ENCODE results near the gene KDM6A.
"Not testable (repeated sequence)": the region's sequence is repeated elsewhere in the genome, so short reads cannot be mapped to it uniquely, and the experiment has no call there.

The KDM6A gene

DNA sequence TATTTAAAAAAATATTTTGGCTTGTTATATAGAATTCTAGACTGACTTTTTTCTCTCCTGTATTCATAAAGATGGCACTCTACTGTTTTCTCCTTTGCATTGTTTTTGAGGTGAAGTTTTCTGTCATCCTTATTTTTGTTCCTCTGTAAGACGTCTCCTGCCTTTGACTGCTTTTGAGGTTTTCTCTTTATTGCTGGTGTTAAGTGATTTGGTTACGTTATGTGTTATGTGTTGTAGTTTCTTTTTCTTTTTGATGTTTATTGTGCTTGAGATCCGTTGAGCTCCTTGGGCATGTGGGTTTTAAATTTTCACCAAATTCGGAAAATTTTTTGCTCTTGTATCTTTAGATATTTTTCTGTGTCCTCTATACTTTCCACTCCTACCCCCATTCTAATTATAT lies 50.0 kb downstream of the KDM6A start:
- DNase-seq (ENCODE audit: low spot score), result no peak

DNA sequence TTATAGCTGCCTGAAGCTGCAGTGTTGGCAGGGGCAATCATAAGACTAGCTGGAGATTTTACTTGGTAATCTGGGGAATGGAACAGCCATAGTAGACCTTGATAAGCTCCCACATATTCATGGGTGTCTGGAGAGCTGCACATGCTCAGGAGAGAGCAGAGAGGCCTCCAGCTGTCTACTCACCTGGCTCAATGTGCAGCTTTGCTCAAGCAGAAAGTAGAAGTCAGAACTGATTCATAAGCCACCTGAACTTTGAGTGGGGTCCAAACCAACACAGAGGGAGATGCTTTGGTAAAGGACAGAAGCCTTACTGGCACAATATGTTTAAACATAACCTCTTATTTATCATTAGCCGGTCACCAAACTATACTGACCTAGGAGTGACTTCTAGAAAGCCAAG lies 54.4 kb downstream of the KDM6A start:
- no peak for DNase-seq (ENCODE audit: low spot score)

DNA sequence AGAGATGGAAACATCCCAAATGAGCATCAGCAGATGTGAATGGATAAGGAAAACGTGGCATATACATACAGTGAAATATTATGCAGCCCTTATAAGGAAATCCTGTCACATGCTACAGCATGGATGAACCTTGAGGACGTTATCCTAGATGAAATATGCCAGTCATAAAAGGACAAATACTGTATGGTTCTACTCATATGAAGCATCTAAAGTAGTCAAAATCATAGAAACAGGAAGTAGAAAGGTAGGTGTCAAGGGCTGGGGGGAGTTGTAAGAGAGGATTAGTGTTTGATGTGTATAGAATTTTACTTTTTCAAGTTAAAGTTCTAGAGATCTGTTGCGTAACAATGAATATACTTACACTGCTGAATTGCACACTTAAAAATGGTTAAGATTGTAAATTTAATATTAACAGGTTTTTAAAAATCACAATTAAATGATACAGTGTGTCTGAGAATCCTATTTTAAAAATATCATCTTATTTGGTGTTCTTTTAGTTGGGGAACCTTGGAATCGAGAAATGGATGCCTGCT lies 58.5 kb downstream of the KDM6A start:
- DNase-seq (ENCODE audit: low spot score), result no peak

DNA sequence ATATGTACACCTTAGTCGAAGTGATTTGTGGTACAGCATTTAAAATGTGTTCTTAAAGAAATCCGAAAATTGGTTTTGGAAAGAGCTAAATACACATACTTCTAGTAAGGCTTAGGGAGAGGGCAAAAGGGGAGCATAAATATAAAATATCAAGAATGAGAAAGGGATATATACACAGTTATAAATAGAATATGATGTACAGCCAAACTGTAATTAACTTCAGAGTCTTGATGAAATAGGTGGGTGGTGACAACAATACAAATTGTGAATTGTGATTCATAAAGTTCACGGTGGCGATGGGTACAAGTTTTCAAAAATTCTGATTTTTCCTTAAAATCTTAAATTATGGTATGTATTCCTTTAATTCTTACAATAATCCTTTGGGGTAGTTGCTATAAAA lies 62.2 kb downstream of the KDM6A start:
- no peak for DNase-seq (ENCODE audit: low spot score)

DNA sequence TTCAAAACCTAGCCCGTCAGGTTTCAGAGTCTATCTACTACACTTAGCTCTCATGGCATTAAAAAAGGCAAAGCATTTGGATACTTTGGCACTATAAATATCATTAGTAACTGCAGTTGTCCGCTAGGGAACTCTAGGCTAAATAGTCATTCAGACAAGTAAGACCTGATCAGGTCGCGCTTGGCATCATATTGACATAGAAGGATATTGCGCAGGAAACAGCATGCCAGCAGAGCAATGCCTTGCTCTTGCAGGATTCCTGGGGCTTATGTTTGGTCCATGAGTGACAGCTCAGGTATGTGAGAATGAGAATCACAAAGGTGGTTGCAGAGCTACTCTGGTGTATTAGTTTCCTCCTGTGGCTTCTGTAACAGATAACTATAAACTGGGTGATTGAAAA lies 62.7 kb downstream of the KDM6A start:
- no peak for DNase-seq (ENCODE audit: low spot score)

DNA sequence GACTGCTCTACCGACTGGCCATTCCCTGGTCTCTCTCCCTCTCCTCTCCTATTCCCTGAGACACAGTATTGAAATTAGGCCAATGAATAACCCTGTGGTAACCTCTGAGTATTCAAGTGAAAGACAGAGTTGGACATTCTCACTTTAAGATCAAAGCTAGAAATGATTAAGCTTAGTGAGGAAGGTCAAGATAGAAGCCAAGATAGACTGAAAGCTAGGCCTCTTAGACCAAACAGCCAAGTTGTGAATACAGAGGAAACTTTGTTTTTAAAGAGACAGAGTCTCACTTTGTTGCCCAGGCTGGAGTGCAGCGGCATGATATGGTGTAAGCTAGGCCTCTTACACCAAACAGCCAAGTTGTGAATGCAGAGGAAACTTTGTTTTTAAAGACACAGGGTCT lies 64.6 kb downstream of the KDM6A start:
- DNase-seq (ENCODE audit: low spot score), result no peak

DNA sequence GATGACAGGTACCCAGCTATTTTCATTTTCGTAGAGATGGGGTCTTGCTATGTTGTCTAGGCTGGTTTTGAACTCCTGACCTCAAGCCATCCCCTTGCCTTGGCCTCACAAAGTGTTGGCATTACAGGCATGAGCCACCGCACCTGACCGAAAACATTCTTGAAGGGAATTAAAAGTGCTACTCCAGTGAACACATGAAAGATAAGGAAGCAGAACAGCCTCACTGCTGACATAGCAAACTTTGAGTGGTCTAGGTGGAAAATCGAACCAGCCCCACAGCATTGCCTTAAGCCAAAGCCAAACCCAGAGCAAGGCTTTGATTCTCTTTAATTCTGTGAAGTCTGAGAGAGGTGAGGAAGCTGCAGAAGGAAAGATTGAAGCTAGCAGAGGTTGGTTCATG lies 65.1 kb downstream of the KDM6A start:
- DNase-seq (ENCODE audit: low spot score), result no peak

DNA sequence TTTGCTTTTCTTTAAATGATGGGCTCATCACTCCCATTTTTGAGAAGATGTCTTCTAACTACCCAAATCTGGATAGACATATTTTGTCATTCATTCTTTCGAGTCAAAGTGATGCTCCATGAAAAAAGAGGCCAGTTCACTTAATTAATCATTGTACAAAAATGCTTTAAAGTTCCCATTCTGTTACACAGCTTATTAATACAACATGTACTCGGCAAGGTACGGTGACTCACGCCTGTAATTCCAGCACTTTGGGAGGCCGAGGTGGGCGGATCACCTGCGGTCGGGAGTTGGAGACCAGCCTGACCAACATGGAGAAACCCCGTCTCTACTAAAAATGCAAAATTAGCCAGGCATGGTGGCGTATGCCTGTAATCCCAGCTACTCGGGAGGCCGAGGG lies 67.6 kb downstream of the KDM6A start:
- DNase-seq (ENCODE audit: low spot score), result not testable (repeated sequence)

DNA sequence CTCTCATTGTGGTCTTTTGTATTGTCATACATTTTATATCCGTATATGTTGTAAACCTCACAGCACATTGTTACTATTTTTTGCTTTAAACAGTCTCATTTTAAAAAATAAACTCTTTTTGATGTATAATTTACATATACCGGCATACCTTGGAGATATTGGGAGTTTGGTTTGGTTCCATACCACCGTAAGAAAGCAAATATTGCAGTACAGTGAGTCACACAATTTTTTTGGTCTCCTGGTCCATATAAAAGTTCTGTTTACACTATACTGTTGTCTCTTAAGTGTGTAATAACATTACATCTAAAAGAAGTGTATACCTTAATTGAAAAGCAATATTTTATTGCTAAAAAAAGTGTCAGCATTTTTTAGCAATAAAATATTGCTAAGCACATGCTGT lies 70.0 kb downstream of the KDM6A start:
- no peak for DNase-seq (ENCODE audit: low spot score)

DNA sequence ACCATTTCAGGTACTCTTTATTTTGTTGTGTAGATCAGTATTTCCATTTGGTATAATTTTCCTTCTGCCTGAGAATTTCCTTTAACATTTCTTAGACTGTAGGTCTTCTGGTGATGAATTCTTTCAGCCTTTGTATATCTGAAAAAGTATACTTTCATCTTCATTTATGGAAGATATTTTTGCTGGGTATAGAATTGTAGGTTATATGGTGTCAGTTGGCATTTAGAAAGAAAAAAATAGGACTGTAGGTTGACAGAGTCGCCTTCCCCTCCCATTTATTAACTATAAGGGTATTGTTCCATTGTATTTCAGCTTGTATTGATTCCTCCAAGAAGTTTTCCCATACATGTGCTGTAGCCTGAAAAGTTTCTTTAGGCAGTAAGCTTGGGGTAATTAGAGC lies 71.9 kb downstream of the KDM6A start:
- no peak for DNase-seq (ENCODE audit: low spot score)

DNA sequence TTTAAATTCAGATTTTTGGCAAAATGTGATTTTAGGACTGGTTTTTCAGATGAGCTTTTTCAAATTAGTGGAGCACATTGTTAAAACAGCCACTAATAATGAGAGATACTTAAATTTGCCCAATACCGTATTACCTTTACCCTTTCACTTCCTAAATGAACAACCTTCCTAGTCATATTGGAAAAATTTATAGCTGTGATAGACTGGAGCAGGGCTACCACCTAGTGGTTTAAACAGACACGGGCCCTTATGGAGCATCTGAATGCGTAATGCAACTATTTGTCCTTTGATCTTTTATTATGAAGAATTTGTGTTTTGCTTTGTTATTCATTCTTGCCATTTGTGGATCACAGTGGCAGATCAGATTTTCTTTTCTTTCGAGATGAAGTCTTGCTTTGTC lies 72.7 kb downstream of the KDM6A start:
- DNase-seq (ENCODE audit: low spot score), result no peak

DNA sequence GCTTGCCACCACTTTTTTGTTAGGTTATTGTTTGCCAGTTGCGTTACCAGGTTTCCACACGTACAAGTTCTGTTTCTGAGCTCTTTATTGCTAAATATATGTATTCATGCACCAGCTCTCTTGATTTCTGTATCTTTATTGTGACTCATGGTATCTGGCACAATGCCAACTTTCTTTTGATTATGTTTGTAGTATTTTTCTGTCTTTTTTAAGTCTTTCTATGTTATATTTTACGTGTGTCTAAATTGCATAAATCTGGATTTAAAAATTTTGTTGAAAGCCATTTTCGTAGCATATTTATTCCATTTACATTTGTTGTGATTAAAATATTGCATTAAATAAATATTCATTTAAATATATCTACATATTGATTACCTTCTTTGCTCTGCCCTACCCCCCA lies 73.8 kb downstream of the KDM6A start:
- DNase-seq (ENCODE audit: low spot score), result no peak

DNA sequence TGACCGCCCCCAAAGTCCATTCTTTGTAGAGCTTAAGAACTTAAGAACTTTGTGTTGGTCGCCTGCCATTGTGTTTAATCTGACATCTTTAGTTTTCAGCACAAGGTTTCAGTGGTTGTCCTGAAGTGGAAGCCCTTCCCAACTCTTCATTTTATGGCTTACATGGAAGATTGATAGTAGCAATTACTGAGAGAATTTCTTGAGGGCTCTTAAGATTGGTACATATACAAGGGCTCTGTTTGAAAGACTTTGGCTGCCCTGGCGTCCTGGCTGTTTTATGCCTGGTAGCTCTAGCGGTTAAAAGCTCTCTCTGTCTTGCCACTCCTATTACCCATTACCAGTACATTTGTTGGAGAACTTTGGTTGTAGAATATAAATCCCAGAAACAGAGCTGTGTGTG lies 75.0 kb downstream of the KDM6A start:
- DNase-seq (ENCODE audit: low spot score), result no peak

DNA sequence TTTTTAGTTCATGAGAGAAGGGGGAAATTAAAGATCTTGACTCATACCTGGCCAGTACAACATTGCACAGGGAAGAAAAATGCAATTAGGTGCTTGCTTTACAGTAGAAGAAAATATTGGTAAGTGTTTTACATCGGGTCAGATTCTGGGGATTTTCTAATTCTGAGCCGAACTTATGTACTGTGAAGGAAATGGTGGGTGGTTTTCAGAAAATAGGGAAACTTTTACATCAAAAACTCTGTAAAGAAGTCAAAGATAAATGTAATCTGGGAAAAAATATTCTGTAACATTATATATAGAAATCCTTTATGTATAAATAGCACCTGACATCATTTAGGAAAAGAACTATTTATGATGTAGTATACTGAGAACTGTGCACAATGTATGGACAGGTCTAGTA lies 75.4 kb downstream of the KDM6A start:
- no peak for DNase-seq (ENCODE audit: low spot score)

DNA sequence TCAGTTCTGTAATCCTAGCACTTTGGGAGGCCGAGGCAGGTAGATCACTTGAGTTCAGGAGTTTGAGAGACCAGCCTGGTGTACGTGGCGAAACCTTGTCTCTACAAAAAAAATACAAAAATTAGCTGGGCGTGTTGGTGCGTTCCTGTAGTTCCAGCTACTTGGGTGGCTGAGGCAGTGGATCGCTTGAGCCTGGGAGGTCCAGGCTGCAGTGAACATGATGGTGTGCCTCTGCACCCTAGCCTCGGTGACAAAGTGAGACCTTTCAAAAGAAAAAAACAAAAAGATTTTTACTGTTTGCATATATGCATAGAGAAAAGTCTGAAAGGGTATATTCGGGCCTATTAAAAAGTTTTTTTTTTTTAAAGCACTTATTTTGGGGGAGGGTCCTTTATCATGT lies 76.1 kb downstream of the KDM6A start:
- DNase-seq (ENCODE audit: low spot score), result no peak

DNA sequence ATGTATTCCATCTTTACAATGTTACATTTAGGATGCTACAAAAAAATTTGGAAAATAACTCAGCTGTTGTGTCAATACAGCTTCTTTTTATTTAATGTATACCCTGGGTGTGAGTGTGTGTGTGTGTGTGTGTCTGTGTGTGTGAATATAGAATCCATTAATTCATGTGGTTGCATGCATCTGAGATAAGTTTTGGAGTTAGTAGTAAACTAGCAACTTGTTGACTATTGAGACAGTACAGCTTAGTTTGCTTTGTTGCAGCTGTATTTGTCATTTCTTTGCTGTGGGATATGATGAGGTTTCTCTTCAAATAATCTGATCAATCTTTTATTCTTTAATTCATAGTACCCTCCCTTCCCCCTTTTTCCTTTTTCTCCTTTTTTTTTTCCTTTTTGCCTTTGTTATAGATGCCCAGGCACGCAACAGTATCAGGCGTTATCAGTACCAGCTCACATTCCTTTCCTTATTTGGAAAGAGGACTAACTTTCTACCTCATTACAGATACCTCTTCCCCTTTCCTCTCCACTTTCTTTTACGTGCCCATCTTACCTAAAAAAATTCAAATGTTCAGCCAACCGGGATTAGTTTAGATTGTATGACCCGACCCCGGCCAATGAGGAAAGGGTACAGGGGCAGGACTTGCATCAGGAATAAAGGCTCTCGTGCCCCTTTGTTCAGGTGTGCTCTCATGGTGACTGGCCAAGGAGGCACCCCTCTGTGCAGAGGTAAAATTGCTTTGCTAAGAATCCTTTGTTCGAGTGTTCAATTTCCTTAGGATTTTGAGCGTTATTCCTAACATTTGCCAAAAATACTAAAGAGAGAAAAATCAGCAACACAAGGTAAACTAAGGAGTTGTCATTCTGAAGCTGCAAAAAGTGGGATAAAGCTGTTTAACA lies 77.7 kb downstream of the KDM6A start:
- not testable (repeated sequence) for DNase-seq (ENCODE audit: low spot score)

DNA sequence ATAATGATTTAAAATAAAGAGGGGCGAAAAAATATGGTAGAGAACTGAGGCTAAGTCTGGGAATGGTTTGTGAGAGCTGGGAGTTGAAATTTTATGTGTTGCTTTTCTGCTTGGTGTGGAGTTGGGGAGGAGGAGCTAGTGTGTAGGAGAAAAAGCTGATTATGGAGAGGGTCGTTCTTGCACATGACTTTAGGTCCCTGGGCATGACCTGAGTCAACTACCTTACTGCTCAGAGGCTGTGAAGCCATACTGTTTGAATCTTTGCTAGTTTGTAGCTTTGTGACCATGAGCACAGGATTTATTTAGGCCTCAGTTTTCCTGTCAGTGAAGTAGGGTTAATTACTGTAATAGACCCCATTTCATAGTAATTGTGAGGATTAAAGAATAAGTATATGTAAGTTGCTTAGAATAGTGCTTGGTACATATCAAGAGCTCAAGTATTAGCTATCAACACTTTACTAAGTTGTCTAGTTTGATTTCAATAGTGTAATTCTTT lies 78.6 kb downstream of the KDM6A start:
- no peak for DNase-seq (ENCODE audit: low spot score)

DNA sequence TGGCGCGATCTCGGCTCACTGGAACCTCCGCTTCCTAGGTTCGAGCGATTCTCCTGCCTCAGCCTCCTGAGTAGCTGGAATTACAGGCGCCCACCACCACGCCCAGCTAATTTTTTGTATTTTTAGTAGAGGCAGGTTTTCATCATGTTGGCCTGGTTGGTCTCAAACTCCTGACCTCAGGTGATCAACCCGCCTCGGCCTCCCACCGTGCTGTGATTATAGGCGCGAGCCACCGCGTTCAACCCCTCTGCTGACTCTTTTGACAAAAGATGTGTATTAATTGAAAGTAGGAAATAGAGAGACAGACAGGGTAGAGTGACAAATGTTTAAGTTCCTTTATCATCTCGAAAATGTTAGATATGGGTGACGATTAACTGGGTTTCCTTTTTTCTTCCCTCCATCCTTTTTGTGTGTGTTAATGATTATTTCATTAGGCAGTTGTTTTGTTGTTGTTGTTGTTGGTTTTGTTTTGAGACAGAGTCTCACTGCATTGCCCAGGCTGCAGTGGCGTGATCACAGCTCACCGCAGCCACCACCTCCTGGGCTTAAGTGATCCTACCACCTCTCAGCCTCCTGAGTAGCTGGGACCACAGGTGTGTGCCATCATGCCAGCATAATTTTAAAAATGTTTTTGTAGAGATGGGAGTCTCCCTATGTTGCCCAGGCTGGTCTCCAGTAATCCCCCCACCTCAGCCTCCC lies 79.5 kb downstream of the KDM6A start:
- no peak for DNase-seq (ENCODE audit: low spot score)

DNA sequence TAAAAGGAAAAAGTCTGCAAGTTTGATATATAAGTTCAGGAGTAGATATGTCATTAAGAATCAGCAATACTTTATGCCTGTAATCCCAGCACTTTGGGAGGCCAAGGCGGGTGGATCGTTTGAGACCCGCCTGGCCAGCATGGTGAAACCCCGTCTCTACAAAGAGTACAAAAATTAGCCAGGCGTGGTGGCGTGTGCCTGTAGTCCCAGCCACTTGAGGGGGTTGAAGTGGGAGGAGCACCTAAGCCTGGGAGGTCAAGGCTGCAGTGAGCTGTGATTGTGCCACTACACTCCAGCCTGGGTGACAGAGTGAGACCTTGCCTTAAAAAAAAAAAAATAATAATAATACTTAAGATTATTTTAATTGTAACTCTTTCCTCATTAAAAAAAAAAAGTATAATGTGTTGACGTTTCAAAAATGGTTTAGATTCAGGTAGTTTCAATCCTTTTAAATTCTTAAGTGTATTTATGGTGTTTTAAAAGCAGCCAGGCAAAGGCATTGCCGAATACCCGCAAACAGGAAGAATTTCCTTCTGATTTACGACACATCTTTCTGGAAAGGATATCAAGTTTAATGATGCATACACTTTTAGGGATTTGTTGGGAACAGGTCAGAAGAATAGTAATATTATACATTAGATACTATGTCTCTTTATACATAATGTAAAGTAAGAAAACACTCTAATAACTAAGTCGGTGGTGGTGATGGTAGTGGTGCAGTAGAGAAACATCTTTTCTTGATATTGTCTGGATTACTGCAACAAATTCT lies 80.9 kb downstream of the KDM6A start:
- no peak for DNase-seq (ENCODE audit: low spot score)

DNA sequence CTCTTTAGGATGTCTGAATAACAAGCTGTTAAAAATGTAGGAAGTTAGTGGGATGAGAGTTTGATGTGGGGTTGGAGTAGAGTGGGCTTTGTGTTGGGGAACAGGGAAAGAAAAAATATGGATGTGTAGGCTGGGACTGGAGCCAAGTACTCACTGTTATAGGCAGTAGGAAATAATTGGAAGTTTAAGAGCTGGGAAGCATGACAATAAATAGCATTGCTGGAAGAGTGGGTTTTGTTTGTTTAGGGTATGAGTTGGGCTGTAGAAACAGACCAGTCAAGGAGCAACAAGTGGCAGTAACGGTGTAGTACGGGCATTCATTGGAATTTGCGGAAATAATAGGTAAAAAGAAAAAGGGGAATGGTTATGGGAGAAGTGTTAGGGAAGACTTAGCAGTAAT lies 81.6 kb downstream of the KDM6A start:
- DNase-seq (ENCODE audit: low spot score), result no peak

DNA sequence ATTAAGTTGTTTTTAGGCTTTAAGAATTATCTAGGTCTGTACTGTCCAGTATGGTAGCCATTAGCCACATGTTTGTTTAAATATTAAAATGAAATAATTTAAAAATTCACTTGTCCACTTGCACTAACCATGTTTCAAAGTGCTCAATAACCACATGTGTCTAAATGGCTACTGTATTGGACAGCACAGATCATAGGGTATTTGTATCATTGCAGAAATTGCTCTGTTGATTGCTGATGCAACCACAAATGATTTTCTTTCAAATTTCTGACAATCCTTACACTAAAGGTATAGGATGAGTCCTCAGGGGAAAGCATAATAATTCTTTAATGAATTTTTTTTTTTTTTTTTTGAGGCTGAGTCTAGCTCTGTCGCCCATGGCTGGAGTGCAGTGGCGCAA lies 84.9 kb downstream of the KDM6A start:
- DNase-seq (ENCODE audit: low spot score), result no peak

DNA sequence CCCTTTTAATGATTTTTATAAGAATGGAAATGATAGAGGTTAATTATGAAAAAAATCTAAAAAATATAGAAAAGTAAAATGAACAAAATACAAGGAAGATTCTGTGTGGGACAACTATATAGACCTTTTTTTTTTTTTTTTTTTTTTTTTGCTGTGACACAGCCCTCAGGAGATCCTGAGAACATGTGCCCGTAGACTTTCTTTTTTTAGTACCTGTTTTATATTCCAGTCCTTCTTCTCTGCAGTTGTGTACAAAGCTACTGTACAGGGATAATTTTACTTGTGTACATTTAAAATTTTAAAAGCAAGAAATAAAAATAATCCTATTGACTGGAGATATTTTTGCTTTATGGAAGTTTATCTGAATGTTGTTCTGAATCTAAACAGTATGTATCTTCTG lies 85.5 kb downstream of the KDM6A start:
- DNase-seq (ENCODE audit: low spot score), result no peak
